ENCODE data around the gene PIK3R5. TPM values are rescaled to one million over a fixed set of nuclear protein-coding genes. Genes with fewer than 3 reads are reported as not detected.
A peak's percentile ranks its signal among the peaks of the same experiment; 100 is the strongest.

The PIK3R5 gene
- total RNA-seq, 1 donor from 2014 or later, result 46.8 TPM

DNA sequence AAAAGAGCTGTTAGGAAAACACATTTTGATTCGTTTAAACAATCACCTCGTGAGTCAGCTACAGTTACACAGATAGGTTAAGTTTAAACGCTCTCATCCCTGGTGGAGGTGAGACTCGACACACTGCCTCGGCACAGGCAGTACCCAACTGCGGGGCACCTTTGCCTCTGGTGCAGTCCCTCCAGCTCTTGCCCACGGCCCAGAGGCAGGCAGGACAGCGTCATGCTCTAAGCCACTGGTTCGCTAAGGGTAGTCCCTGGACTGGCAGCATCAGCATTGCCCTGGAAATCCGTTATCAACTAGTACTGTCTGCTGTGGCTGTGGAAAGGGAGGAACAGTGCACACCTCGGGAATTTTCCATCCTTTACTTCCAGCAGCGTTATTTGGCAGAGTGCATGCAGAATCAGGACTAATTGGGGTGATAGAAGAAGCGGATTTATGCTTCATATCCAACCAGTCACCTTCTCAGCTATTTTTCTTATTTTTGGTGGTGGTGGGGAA is 94.4 kb downstream of the PIK3R5 start:
- Mint-ChIP-seq H3K27me3 (ENCODE audit: low read depth) (no peaks in the 10 kb centered on the region), H3K4me3 (ENCODE audit: low read depth) (no peak overlapping the region), H3K9me3 (no peaks in the 10 kb centered on the region), H3K27ac (no peak overlapping the region), H3K36me3 (ENCODE audit: low read depth) (no peaks in the 10 kb centered on the region), H3K4me1 (ENCODE audit: low read depth) (peaks cover 34% of the 10 kb centered on the region)
- intact Hi-C loops (cut with micrococcal nuclease), result no loop called here
- DNase-seq (ENCODE audit: low spot score), result no peak

DNA sequence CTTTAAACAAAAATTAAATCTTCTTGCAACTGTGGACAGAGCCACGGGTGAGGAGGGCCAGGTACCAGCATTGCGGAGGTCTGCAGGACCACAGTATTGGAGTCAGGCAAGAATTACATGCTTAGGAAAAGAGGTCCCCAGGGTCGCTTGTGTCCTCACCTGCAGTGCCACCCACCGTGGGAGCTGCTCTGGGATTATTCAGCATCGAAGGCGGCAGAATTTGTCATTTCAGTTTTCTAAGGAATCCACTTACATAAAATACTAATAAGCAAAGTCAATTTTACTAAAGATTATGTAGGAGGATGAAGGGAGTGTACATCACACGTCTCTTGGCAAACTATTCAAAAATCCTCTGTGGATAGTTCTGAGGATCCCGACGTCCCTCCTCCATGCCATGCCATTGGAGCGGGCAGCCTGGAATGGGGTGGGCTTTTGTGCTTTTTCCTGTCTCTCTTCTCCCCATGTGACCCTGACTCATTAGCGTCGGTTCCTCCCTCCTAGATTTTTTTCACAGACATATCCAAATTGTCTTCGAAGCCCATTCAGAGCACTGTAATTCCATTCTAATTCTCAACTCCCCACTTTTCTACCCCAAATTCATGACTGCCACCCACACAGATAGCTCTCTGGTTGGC is 95.0 kb downstream of the PIK3R5 start:
- Mint-ChIP-seq H3K27ac (no peak overlapping the region), H3K36me3 (ENCODE audit: low read depth) (no peaks in the 10 kb centered on the region), H3K27me3 (ENCODE audit: low read depth) (no peaks in the 10 kb centered on the region), H3K4me3 (ENCODE audit: low read depth) (no peak overlapping the region), H3K4me1 (ENCODE audit: low read depth) (peaks cover 38% of the 10 kb centered on the region), H3K9me3 (no peaks in the 10 kb centered on the region)
- DNase-seq (ENCODE audit: low spot score), result no peak
- intact Hi-C loops (cut with micrococcal nuclease), result no loop called here

DNA sequence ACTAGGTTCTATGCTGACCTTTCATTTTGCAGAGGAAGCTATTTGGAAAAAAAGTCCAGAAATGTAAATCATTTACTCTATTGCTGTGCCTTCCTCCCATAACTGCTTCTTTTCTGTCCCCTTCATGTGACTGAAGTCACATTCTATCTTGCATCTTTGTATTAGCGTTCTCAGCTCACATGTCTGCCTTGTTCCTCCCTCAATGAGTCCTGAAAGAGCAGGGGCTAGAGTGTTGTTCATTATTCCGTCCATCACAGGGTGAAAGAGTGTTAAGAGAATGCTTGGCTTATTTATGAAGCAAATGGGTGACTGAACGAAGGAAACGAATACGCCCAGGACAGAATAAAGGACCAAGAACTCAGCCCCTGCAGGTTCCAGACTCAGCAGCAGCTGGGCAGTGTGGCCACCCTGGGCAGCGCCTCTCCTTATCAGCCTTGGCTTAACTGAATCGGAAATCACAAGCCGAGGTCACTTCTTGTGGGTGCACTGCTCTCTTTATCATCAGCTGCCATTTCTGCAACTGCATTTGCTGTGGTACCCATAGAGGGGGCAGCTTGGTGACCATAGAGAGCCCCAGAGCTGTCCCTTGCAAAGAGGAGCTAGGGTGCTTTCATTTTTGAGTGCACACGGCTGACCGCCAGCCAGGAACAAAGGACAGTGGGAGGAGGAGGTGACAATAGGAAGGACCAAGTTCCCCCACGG is 96.2 kb downstream of the PIK3R5 start:
- H3K27me3 Mint-ChIP-seq (ENCODE audit: low read depth), result no peaks in the 10 kb centered on the region
- peaks cover 42% of the 10 kb centered on the region for H3K4me1 Mint-ChIP-seq (ENCODE audit: low read depth)
- H3K4me3 Mint-ChIP-seq (ENCODE audit: low read depth), result no peak overlapping the region
- intact Hi-C loops (cut with micrococcal nuclease), result no loop called here
- peaks cover 6% of the 10 kb centered on the region for H3K36me3 Mint-ChIP-seq (ENCODE audit: low read depth)
- H3K27ac Mint-ChIP-seq, result no peak overlapping the region
- no peak for DNase-seq (ENCODE audit: low spot score)
- no peaks in the 10 kb centered on the region for H3K9me3 Mint-ChIP-seq

DNA sequence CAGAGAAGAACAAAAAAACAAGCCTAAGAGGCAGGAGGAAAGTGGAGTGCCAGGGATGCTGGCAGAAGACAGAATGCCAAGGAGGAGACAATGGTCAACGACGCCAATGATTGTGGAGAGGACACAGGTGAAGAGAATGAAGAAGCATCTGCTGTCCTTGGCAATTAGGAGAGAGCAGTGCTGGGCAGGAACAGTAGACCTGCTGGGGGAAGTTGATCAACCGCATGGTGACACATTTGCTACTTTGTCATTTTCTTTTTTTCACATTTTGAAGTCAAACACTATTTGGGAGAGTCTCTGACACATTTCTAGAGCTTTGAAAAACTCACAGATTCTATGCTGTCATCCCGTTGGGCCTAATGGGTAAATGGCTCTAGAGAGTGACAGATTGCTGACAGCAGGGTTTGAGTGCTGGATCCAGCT is 97.0 kb downstream of the PIK3R5 start:
- peak overlapping the region; percentile 90 for H3K4me3 Mint-ChIP-seq (ENCODE audit: low read depth)

DNA sequence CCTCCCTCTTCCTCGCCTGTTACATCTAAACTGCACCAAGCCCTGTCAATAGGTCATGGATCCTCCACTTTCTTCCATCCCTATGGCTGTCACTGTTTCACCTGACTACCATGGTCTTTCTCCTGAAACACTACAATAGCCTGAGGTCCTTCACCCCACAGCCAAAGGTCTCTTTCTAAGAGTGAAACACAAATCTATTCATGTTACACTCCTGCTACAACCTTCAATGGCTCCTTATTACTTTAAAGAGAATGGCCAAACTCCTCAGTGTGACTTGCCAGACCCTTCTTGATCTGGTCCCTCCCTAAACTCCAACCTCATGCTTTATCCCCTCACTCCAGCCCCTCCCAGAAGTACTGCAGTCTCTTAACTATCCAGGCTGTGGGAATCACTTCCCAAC is 97.4 kb downstream of the PIK3R5 start:
- no peak for DNase-seq (ENCODE audit: low spot score)
- peak overlapping the region; percentile 87 for H3K27ac Mint-ChIP-seq
- H3K4me3 Mint-ChIP-seq (ENCODE audit: low read depth), result peak overlapping the region; percentile 90
- no peaks in the 10 kb centered on the region for H3K9me3 Mint-ChIP-seq
- peaks cover 17% of the 10 kb centered on the region for H3K36me3 Mint-ChIP-seq (ENCODE audit: low read depth)
- peaks cover 41% of the 10 kb centered on the region for H3K4me1 Mint-ChIP-seq (ENCODE audit: low read depth)
- intact Hi-C loops (cut with micrococcal nuclease), result loop anchor here (1.0 kb wide), 1 partner anchor 9 kb away; no protein-coding TSS in a partner anchor
- H3K27me3 Mint-ChIP-seq (ENCODE audit: low read depth), result no peaks in the 10 kb centered on the region

More for the DNA sequence above, 97.0 kb downstream of the PIK3R5 start:
- Mint-ChIP-seq H3K27me3 (ENCODE audit: low read depth) (no peaks in the 10 kb centered on the region), H3K9me3 (no peaks in the 10 kb centered on the region), H3K36me3 (ENCODE audit: low read depth) (peaks cover 13% of the 10 kb centered on the region), H3K27ac (peak overlapping the region; percentile 19), H3K4me1 (ENCODE audit: low read depth) (peaks cover 42% of the 10 kb centered on the region)
- intact Hi-C loops (cut with micrococcal nuclease), result loop anchor here (1.0 kb wide), 1 partner anchor 9 kb away; no protein-coding TSS in a partner anchor
- no peak for DNase-seq (ENCODE audit: low spot score)

DNA sequence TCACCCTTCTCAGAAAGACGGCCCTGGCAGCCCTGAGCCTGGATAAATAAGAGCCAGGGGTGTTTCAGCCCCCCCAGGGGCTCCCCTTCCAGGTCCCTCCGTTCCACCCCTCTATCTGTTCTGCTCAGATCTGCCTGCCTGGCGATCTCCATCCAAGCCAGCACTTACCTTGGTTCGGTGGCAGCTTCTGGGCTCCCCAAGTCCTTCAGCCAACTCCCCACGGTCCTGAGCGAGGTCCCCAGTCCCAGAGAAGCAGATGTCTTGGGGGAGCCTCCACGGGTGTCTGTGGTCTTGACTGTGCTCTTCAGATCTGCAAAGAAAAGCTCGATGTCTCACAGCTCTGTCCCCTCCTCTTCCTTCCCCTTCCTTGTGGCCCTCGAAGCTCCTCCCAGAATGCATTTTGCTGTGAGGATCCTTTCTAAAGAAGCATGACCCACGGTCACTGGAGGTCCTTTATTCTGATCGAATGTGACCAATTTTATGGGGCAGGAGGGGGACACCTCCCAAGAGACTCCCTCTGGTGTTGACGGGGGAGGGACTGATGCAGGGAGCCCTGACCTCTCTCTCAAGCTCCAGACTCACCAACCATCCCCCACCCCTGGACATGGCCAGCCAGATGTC is 98.0 kb downstream of the PIK3R5 start, which contains the start of gene PIK3R6:
PIK3R6 (minus strand) TSS at position 314 of the 621 bp plus-strand sequence. CDS start 17,880 bp downstream, outside the sequence.
- intact Hi-C loops (cut with micrococcal nuclease), result no loop called here
- no peaks in the 10 kb centered on the region for H3K27me3 Mint-ChIP-seq (ENCODE audit: low read depth)
- peaks cover 45% of the 10 kb centered on the region for H3K4me1 Mint-ChIP-seq (ENCODE audit: low read depth)
- H3K4me3 Mint-ChIP-seq (ENCODE audit: low read depth), result peak within 1 kb of the TSS; percentile 90
- H3K27ac Mint-ChIP-seq, result peak within 1 kb of the TSS; percentile 87
- no peak for DNase-seq (ENCODE audit: low spot score)
- H3K36me3 Mint-ChIP-seq (ENCODE audit: low read depth), result peaks cover 20% of the 10 kb centered on the region
- H3K9me3 Mint-ChIP-seq, result no peaks in the 10 kb centered on the region

DNA sequence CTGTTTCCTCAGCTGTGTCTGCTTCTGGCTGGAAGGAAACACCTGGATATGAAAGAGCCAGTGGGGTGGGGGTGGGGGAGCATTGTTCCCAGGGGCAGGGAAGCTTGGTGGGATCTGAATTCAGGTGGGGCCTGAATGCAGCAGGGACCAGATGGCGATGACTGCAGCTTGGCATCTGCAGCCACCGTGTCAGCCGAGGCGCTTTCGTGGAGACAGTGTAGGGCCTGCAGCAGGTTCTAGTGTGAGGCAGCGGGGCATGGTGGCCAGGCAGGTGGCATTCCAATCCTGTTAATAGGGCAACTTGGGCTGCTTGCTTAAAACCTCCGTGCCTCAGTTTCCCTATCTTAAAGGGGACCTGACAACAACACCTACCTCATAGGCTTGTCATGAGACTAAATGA is 99.7 kb downstream of the PIK3R5 start:
- no peaks in the 10 kb centered on the region for H3K9me3 Mint-ChIP-seq
- peaks cover 32% of the 10 kb centered on the region for H3K36me3 Mint-ChIP-seq (ENCODE audit: low read depth)
- intact Hi-C loops (cut with micrococcal nuclease), result no loop called here
- H3K4me1 Mint-ChIP-seq (ENCODE audit: low read depth), result peaks cover 59% of the 10 kb centered on the region
- peak overlapping the region; percentile 90 for H3K4me3 Mint-ChIP-seq (ENCODE audit: low read depth)
- no peak overlapping the region for H3K27ac Mint-ChIP-seq
- H3K27me3 Mint-ChIP-seq (ENCODE audit: low read depth), result no peaks in the 10 kb centered on the region
- DNase-seq (ENCODE audit: low spot score), result no peak

DNA sequence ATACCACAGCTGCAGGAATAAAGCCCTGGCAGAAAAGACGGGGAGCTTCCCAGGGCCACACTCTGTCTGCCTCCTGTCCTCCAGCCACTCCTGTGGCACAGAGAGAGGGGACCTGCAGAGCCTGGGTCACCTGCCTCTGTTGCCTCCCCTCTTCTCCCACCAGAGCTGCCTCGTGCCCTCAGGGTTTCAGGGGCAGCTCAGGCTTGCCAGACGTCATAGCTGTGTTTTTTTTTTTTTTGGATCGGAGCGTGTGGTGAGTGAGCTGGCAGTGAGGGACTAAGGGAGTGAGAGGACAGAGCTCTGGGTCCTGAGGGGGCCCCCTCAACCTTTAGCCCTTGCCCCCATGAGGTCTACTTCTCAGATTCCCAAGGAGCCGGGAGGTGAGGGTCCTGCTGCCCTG is 100.1 kb downstream of the PIK3R5 start:
- Mint-ChIP-seq H3K36me3 (ENCODE audit: low read depth) (peaks cover 32% of the 10 kb centered on the region), H3K9me3 (no peaks in the 10 kb centered on the region), H3K27me3 (ENCODE audit: low read depth) (no peaks in the 10 kb centered on the region), H3K4me3 (ENCODE audit: low read depth) (peak overlapping the region; percentile 13), H3K27ac (no peak overlapping the region), H3K4me1 (ENCODE audit: low read depth) (peaks cover 59% of the 10 kb centered on the region)
- intact Hi-C loops (cut with micrococcal nuclease), result no loop called here
- DNase-seq (ENCODE audit: low spot score), result no peak

DNA sequence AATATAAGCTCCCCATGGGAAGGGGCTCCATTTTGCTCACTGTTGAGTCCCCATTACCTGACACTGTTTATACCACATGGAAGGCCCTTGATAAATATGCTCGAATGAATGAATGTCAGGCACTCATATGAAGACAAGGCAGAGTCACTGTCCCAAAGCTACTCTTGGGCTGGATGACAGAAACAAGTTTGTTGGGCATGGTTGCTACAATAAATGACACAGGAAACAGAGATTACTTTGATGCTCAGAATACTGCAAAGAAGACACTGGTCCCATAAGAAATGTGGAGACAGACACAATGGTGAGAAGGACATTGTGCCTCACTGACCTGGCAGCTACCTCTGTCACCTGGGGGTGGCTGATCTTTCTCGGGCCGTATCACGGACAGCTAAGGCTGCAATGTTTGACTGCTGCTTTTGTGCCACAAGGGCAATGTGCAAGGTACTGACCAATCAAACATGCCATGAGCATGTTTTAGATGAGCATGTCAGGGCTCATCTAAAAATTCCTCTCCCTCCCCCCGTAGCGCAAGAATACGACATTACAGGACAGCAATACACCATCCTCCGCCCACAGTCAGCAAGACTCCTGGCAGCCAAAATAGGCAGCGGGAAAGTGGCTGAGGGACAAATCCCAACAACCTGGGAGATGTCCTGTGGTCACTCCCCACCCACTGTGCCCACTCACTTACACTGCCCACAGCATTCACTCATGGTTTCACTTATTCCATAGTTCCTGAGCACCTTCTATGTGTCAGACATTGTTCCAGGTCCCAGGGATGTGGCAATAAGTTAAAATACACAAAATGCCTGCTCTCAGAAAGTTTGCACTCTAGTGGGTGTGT is 103.1 kb downstream of the PIK3R5 start:
- Mint-ChIP-seq H3K27ac (peak overlapping the region; percentile 61), H3K4me1 (ENCODE audit: low read depth) (peaks cover 59% of the 10 kb centered on the region), H3K27me3 (ENCODE audit: low read depth) (no peaks in the 10 kb centered on the region), H3K4me3 (ENCODE audit: low read depth) (no peak overlapping the region), H3K36me3 (ENCODE audit: low read depth) (peaks cover 41% of the 10 kb centered on the region), H3K9me3 (no peaks in the 10 kb centered on the region)
- intact Hi-C loops (cut with micrococcal nuclease), result no loop called here
- no peak for DNase-seq (ENCODE audit: low spot score)

DNA sequence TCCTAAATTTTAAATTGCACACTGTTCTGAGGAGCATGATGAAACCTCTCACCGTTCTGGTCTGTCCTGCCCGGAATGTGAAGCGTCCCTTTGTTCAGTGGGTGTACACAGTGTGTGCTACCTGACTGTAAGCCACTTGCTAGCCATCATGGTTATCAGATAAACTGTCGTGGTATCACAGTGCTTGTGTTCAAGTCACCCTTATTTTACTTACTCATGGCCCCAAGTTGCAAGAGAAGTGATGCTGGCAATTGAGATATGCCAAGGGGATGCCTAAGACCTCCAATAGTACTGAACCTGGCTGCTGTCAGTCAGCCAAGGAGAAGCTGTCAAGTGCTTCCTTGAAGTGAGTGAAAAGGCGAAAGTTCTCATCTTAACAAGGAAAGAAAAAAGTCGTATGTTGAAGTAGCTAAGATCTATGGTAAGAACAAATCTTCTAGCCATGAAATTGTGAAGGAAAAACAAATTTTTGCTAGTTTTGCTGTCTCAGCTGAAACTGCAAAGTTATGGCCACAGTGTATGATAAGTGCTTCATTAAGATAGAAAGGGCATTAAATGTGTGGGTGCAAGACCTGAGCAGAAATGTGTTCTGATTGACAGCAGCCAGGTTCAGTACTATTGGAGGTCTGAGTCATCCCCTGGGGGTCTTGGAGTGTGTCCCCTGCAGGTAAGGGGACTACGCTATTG is 103.9 kb downstream of the PIK3R5 start:
- DNase-seq (ENCODE audit: low spot score), result no peak
- H3K27ac Mint-ChIP-seq, result peak overlapping the region; percentile 88
- H3K4me3 Mint-ChIP-seq (ENCODE audit: low read depth), result peak overlapping the region; percentile 32
- H3K4me1 Mint-ChIP-seq (ENCODE audit: low read depth), result peaks cover 60% of the 10 kb centered on the region
- H3K36me3 Mint-ChIP-seq (ENCODE audit: low read depth), result peaks cover 42% of the 10 kb centered on the region
- H3K9me3 Mint-ChIP-seq, result no peaks in the 10 kb centered on the region
- intact Hi-C loops (cut with micrococcal nuclease), result no loop called here
- no peaks in the 10 kb centered on the region for H3K27me3 Mint-ChIP-seq (ENCODE audit: low read depth)

DNA sequence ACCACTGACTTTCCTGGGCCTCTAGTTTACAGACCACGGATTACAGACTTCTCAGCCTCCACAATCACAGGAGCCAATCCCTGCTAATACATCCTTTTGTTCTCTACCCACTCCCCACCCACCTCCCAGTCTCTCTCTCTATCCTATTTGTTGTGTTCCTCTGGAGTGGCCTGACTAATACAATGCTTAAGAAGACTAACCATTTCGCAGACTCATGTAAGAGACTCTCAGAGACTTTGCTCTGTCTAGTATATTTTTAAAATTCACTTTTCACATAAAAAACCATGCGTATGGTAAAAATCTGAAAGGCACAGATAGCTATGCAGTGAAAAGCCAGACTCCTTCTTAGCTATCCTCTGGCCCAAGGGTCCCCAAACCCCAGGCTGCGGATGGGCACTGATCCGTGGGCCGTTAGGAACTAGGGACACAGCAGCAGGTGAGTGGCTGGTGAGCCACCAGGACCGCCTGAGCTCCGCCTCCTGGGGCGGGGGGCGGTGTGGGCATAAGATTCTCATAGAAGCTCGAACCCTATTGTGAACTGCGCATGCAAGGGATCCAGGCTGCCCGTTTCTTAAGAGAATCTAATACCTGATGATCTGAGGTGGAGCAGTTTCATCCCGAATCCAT is 105.6 kb downstream of the PIK3R5 start:
- intact Hi-C loops (cut with micrococcal nuclease), result loop anchor here (1.0 to 10.0 kb wide), 5 partner anchors 8 to 115 kb away; partner anchors contain the start of gene CCDC42
- no peak for DNase-seq (ENCODE audit: low spot score)
- no peaks in the 10 kb centered on the region for H3K9me3 Mint-ChIP-seq
- peaks cover 46% of the 10 kb centered on the region for H3K36me3 Mint-ChIP-seq (ENCODE audit: low read depth)
- H3K4me3 Mint-ChIP-seq (ENCODE audit: low read depth), result no peak overlapping the region
- H3K27ac Mint-ChIP-seq, result peak overlapping the region; percentile 95
- H3K27me3 Mint-ChIP-seq (ENCODE audit: low read depth), result no peaks in the 10 kb centered on the region
- H3K4me1 Mint-ChIP-seq (ENCODE audit: low read depth), result peaks cover 61% of the 10 kb centered on the region
